Endothelial cell of umbilical vein (primary cell): ENCODE results near the gene NAA20. TPM values are rescaled to one million over a fixed set of nuclear protein-coding genes. Genes with fewer than 3 reads are reported as not detected.

Experiments
- BruUV-seq: library from RNA; stranded (reverse); fragments of 400-500 nt; replicated peaks from 2 replicates; lab custom pipeline; 2021; lab: Mats Ljungman, UMichigan
- CTCF ChIA-PET: fragments of 300-600, 350-600 bp; sonication (Branson Sonifier 250); formaldehyde crosslinking; loops from one replicate; lab custom pipeline; 2021; ENCODE audit warnings: antibody characterized with exemption, inconsistent platforms; lab: Charles Lee
- POLR2A ChIA-PET: fragments of 300-600, 350-600 bp; sonication (Branson Sonifier 250); formaldehyde crosslinking; loops from one replicate; lab custom pipeline; 2021; ENCODE audit warnings: antibody characterized with exemption, inconsistent platforms; lab: Charles Lee
- DNase-seq: peaks from one replicate; pipeline ENCODE4 v3.0.0-alpha.2; 2011; ENCODE audit warnings: low read depth, low spot score
- FAIRE-seq: peaks from 2 replicates; lab custom pipeline; 2011; peaks lifted over from hg19 to GRCh38; lab: Jason Lieb, UNC
- H2AFZ ChIP-seq: 2 replicates; pipeline ENCODE4 v1.6.0; 2012; ENCODE audit warnings: low read depth, low read length, control low read depth, inconsistent platforms
- H3K27ac ChIP-seq: 2 replicates; pipeline ENCODE4 v1.5.1; 2011; ENCODE audit warnings: low read depth, mild to moderate bottlenecking, control low read depth, low read length, moderate library complexity; ENCODE audit not compliant: insufficient read depth
- H3K27me3 ChIP-seq, 2 experiments: 2 replicates each; pipeline versions ENCODE4 v1.6.0 to v1.6.1; 2011; ENCODE audit warnings: low read length in 2 of 2, mixed read lengths in 1 of 2; ENCODE audit not compliant: control insufficient read depth in 2 of 2, insufficient read depth in 2 of 2
- H3K36me3 ChIP-seq, 2 experiments: 2 replicates in 1 of 2; 3 replicates in 1 of 2; pipeline ENCODE4 v1.5.1; 2011; ENCODE audit warnings: low read length in 2 of 2, mild to moderate bottlenecking in 1 of 2, moderate library complexity in 1 of 2; ENCODE audit not compliant: control insufficient read depth in 2 of 2, insufficient read depth in 2 of 2; ENCODE audit errors: extremely low read depth in 1 of 2
- H3K4me1 ChIP-seq: 3 replicates; pipeline ENCODE4 v1.5.1; 2011; ENCODE audit warnings: mild to moderate bottlenecking, low read length; ENCODE audit not compliant: control insufficient read depth, insufficient read depth; ENCODE audit errors: extremely low read depth
- H3K4me2 ChIP-seq: 2 replicates; pipeline ENCODE4 v1.6.1; 2011; ENCODE audit warnings: low read length, control low read depth, mixed read lengths; ENCODE audit not compliant: insufficient read depth
- H3K4me3 ChIP-seq, 3 experiments: fragments of 200-600 bp in 1 of 3; sonication (generic), shearing (Covaris generic) in 1 of 3; replicated peaks in 1 of 3; 2 replicates each; pipeline ENCODE4 v1.5.1; 2011 to 2016; ENCODE audit warnings: control low read depth in 3 of 3, low read length in 3 of 3, mild to moderate bottlenecking in 2 of 3, inconsistent platforms in 1 of 3, low read depth in 1 of 3, moderate library complexity in 1 of 3; ENCODE audit not compliant: insufficient read depth in 1 of 3
- H3K79me2 ChIP-seq: 2 replicates; pipeline ENCODE4 v1.6.0; 2012; ENCODE audit warnings: low read length, inconsistent platforms; ENCODE audit not compliant: control insufficient read depth, insufficient read depth
- H3K9ac ChIP-seq: replicated peaks from 2 replicates; pipeline ENCODE3; 2011; ENCODE audit warnings: low read length, control low read depth; ENCODE audit not compliant: insufficient read depth; ENCODE audit errors: extremely low read depth
- H3K9me1 ChIP-seq: replicated peaks from 3 replicates; pipeline ENCODE4 v1.6.0; 2011; ENCODE audit warnings: mild to moderate bottlenecking, low read length; ENCODE audit not compliant: control insufficient read depth, insufficient read depth; ENCODE audit errors: extremely low read depth
- H3K9me3 ChIP-seq: replicated peaks from 2 replicates; pipeline ENCODE4 v1.5.1; 2012; ENCODE audit warnings: low read length, inconsistent platforms; ENCODE audit not compliant: control insufficient read depth, insufficient read depth
- H4K20me1 ChIP-seq: replicated peaks from 2 replicates; pipeline ENCODE3; 2011; ENCODE audit warnings: mild to moderate bottlenecking, low read length; ENCODE audit not compliant: control insufficient read depth, insufficient read depth; ENCODE audit errors: extremely low read depth
- CTCF ChIP-seq, 2 donors: IDR thresholded peaks; 1 replicate in 1 of 2; 2 replicates in 1 of 2; pipeline ENCODE4 v1.5.1; 2011; ENCODE audit warnings: low read length in 2 of 2, mild to moderate bottlenecking in 2 of 2, moderate library complexity in 2 of 2, control low read depth in 1 of 2, inconsistent platforms in 1 of 2, low read depth in 1 of 2; ENCODE audit not compliant: insufficient read depth in 1 of 2; ENCODE audit errors: extremely low read depth in 1 of 2
- EZH2 ChIP-seq: IDR thresholded peaks from 2 replicates; pipeline ENCODE4 v1.6.1; 2012; ENCODE audit warnings: borderline replicate concordance, low read depth, mild to moderate bottlenecking, moderate library complexity, low read length, inconsistent platforms; ENCODE audit not compliant: severe bottlenecking
- FOS ChIP-seq: IDR thresholded peaks from 2 replicates; pipeline ENCODE4 v1.6.1; 2011; ENCODE audit warnings: mild to moderate bottlenecking, low read length, moderate library complexity, borderline replicate concordance; ENCODE audit not compliant: insufficient read depth
- GATA2 ChIP-seq: IDR thresholded peaks from 2 replicates; pipeline ENCODE4 v1.7.0; 2011; ENCODE audit warnings: low read depth, mild to moderate bottlenecking, moderate library complexity, mixed read lengths, low read length; ENCODE audit not compliant: insufficient read length, insufficient read depth
- JUN ChIP-seq: IDR thresholded peaks from 2 replicates; pipeline ENCODE4 v1.6.1; 2011; ENCODE audit warnings: borderline replicate concordance, low read depth; ENCODE audit not compliant: insufficient read length, insufficient read depth
- MAX ChIP-seq: IDR thresholded peaks from 2 replicates; pipeline ENCODE4 v1.6.1; 2011; ENCODE audit not compliant: insufficient read depth, insufficient read length
- MYC ChIP-seq: IDR thresholded peaks from one replicate; pipeline ENCODE4 v1.6.1; 2011; ENCODE audit warnings: mild to moderate bottlenecking, low read depth, low read length
- POLR2A ChIP-seq: IDR thresholded peaks from 2 replicates; pipeline ENCODE4 v1.6.1; 2012; ENCODE audit warnings: low read depth, mild to moderate bottlenecking, control low read depth, low read length
- POLR2AphosphoS5 ChIP-seq: IDR thresholded peaks from 2 replicates; pipeline ENCODE4 v1.6.1; 2012; ENCODE audit warnings: low read depth, mild to moderate bottlenecking, control low read depth, low read length, moderate library complexity; ENCODE audit not compliant: insufficient read depth
- dilution Hi-C: fragments of 300-500 bp; cut with MboI; formaldehyde crosslinking; loops from one replicate; pipeline ENCODE4 v1.15.0; 2019; ENCODE audit warnings: low sequenced_read_pairs; ENCODE audit not compliant: extremely low pct_ligation_motif_present
- intact Hi-C: fragments of 100-400 bp; cut with micrococcal nuclease; formaldehyde crosslinking; loops from one replicate; pipeline ENCODE4 v1.10.0; 2022
- polyA plus RNA-seq, 4 experiments: library from polyadenylated mRNA; depleted of rRNA in 3 of 4; stranded (reverse) in 3 of 4; unstranded in 1 of 4; fragments of >200 nt; gene quantifications; 2 replicates each; pipeline versions ENCODE4 v1.2.1 to v1.2.3, GENCODE V29; 2011 to 2012; ENCODE audit warnings: missing spikeins in 1 of 4
- total RNA-seq: library from RNA; stranded (reverse); gene quantifications from 2 replicates; pipeline ENCODE4 v1.2.3, GENCODE V29; 2021

The NAA20 gene
- total and polyA plus RNA-seq, 2 donors (not counting 3 experiments of a cell fraction or from before 2014, with no cell fraction given) = 48.6 to 77.3 TPM

- POLR2A ChIA-PET = no interaction called here
- dilution Hi-C loops = no loop called here
- CTCF ChIA-PET = interaction anchor here (0.6 kb wide), 1 partner anchor 255 kb away, joined by 3 read pairs; no protein-coding TSS in a partner anchor
These were observed 48.1 kb upstream of the NAA20 start for GRCh38 chr20:19969106-19969505.

More at GRCh38 chr20:19969106-19969505, 48.1 kb upstream of the NAA20 start:
- Histone ChIP-seq H3K27me3 (no peaks in the 10 kb centered on the region), H3K27ac (no peak overlapping the region), H3K9ac (no peak overlapping the region), H3K4me1 (peaks cover 6% of the 10 kb centered on the region), H3K4me3 (no peak overlapping the region), H3K79me2 (no peaks in the 10 kb centered on the region), H3K9me1 (no peaks in the 10 kb centered on the region), H3K36me3 (peaks cover 21 to 42% of the 10 kb centered on the region in 2 experiments), H2AFZ (no peak overlapping the region), H4K20me1 (no peaks in the 10 kb centered on the region), H3K9me3 (no peaks in the 10 kb centered on the region), H3K4me2 (no peak overlapping the region)
- TF ChIP-seq POLR2A = no peak
- TF ChIP-seq GATA2 = no peak
- TF ChIP-seq CTCF (IDR thresholded peaks at IDR 0.05; ENCODE audit: extremely low read depth in 1 of 2, insufficient read depth in 1 of 2, low read depth in 1 of 2, low read length in 2 of 2) = no peak
- TF ChIP-seq POLR2AphosphoS5 = no peak
- no peak for TF ChIP-seq MYC
- no peak for TF ChIP-seq FOS
- no peak for TF ChIP-seq MAX
- no peak for TF ChIP-seq JUN
- TF ChIP-seq EZH2 = no peak
- no peak for DNase-seq
- BruUV-seq = no TSS peak
- intact Hi-C loops = no loop called here
- no peak for FAIRE-seq
